ENCODE results near the gene DPP4. TPM values are rescaled to one million over a fixed set of nuclear protein-coding genes. Genes with fewer than 3 reads are reported as not detected.

DPP4 gene
- total RNA-seq, 2 experiments from 2014 or later, result not detected

GRCh38 chr2:162044586-162044985 is 29.4 kb downstream of the DPP4 start:
- Histone ChIP-seq H3K9me2 (ENCODE audit: insufficient read depth, low read length) (no peaks in the 10 kb centered on the region), H4K20me1 (ENCODE audit: insufficient read depth, low read length) (no peaks in the 10 kb centered on the region), H3K27ac (ENCODE audit: low read depth, low read length, poor library complexity, severe bottlenecking) (no peak overlapping the region), H3K4me1 (ENCODE audit: insufficient read depth, low read length, poor library complexity, severe bottlenecking) (no peaks in the 10 kb centered on the region), H3K79me2 (ENCODE audit: insufficient read depth, low read depth, low read length) (no peaks in the 10 kb centered on the region), H3K36me3 (ENCODE audit: insufficient read depth, low read length) (no peaks in the 10 kb centered on the region), H3K9me3 (ENCODE audit: low read length) (no peaks in the 10 kb centered on the region), H3K4me3 (ENCODE audit: low read depth, low read length, poor library complexity, severe bottlenecking) (no peak overlapping the region), H3K4me2 (ENCODE audit: low read length) (no peak overlapping the region), H2AFZ (ENCODE audit: low read length) (no peak overlapping the region)
- ChIA-PET CTCF (ENCODE audit: unreplicated experiment) (no interaction called here), POLR2A (no interaction called here)
- no peak for DNase-seq (ENCODE audit: low spot score)
- TF ChIP-seq EZH2phosphoT487 (IDR thresholded peaks at IDR 0.05; ENCODE audit: borderline replicate concordance, low read depth, low read length) (no peak), CTCF (conservative IDR thresholded peaks at IDR 0.05; ENCODE audit: low read length) (no peak)
- BruUV-seq (replicated peaks), result no TSS peak
- intact Hi-C loops (cut with micrococcal nuclease; ENCODE audit: unreplicated experiment), result no loop called here

- no peak overlapping the region for H3K27ac ChIP-seq (ENCODE audit: low read depth, low read length, poor library complexity, severe bottlenecking)
- no peaks in the 10 kb centered on the region for H3K79me2 ChIP-seq (ENCODE audit: insufficient read depth, low read depth, low read length)
- BruUV-seq (replicated peaks), result no TSS peak
- ChIA-PET CTCF (ENCODE audit: unreplicated experiment) (no interaction called here), POLR2A (interaction anchor here (0.5 to 0.9 kb wide), 3 partner anchors 18 to 705 kb away, joined by 3 to 6 read pairs (median 3); no protein-coding TSS in a partner anchor)
- DNase-seq (ENCODE audit: low spot score), result no peak
- TF ChIP-seq EZH2phosphoT487 (IDR thresholded peaks at IDR 0.05; ENCODE audit: borderline replicate concordance, low read depth, low read length), result no peak
- no peak for TF ChIP-seq CTCF (conservative IDR thresholded peaks at IDR 0.05; ENCODE audit: low read length)
- no peaks in the 10 kb centered on the region for H3K9me2 ChIP-seq (ENCODE audit: insufficient read depth, low read length)
- H4K20me1 ChIP-seq (ENCODE audit: insufficient read depth, low read length), result no peaks in the 10 kb centered on the region
- no peak overlapping the region for H3K4me3 ChIP-seq (ENCODE audit: low read depth, low read length, poor library complexity, severe bottlenecking)
- no peaks in the 10 kb centered on the region for H3K36me3 ChIP-seq (ENCODE audit: insufficient read depth, low read length)
- no peaks in the 10 kb centered on the region for H3K9me3 ChIP-seq (ENCODE audit: low read length)
- H2AFZ ChIP-seq (ENCODE audit: low read length), result no peak overlapping the region
- no peak overlapping the region for H3K4me2 ChIP-seq (ENCODE audit: low read length)
- no peaks in the 10 kb centered on the region for H3K4me1 ChIP-seq (ENCODE audit: insufficient read depth, low read length, poor library complexity, severe bottlenecking)
- intact Hi-C loops (cut with micrococcal nuclease; ENCODE audit: unreplicated experiment), result no loop called here
These were observed 30.9 kb downstream of the DPP4 start for GRCh38 chr2:162043132-162043531.

GRCh38 chr2:162041485-162041884 is 32.5 kb downstream of the DPP4 start:
- H3K36me3 ChIP-seq (ENCODE audit: insufficient read depth, low read length), result no peaks in the 10 kb centered on the region
- H3K27ac ChIP-seq (ENCODE audit: low read depth, low read length, poor library complexity, severe bottlenecking), result no peak overlapping the region
- H3K4me3 ChIP-seq (ENCODE audit: low read depth, low read length, poor library complexity, severe bottlenecking), result no peak overlapping the region
- no peak for TF ChIP-seq CTCF (conservative IDR thresholded peaks at IDR 0.05; ENCODE audit: low read length)
- no peak for TF ChIP-seq EZH2phosphoT487 (IDR thresholded peaks at IDR 0.05; ENCODE audit: borderline replicate concordance, low read depth, low read length)
- H2AFZ ChIP-seq (ENCODE audit: low read length), result no peak overlapping the region
- ChIA-PET POLR2A (no interaction called here), CTCF (ENCODE audit: unreplicated experiment) (no interaction called here)
- H3K9me2 ChIP-seq (ENCODE audit: insufficient read depth, low read length), result no peaks in the 10 kb centered on the region
- H4K20me1 ChIP-seq (ENCODE audit: insufficient read depth, low read length), result no peaks in the 10 kb centered on the region
- H3K79me2 ChIP-seq (ENCODE audit: insufficient read depth, low read depth, low read length), result no peaks in the 10 kb centered on the region
- no peaks in the 10 kb centered on the region for H3K4me1 ChIP-seq (ENCODE audit: insufficient read depth, low read length, poor library complexity, severe bottlenecking)
- no peaks in the 10 kb centered on the region for H3K9me3 ChIP-seq (ENCODE audit: low read length)
- no peak overlapping the region for H3K4me2 ChIP-seq (ENCODE audit: low read length)
- no TSS peak for BruUV-seq (replicated peaks)
- DNase-seq (ENCODE audit: low spot score), result no peak
- intact Hi-C loops (cut with micrococcal nuclease; ENCODE audit: unreplicated experiment), result no loop called here

All from OCI-LY7 (cell line).